ENCODE data around the gene IGF2BP2. TPM values are rescaled to one million over a fixed set of nuclear protein-coding genes. Genes with fewer than 3 reads are reported as not detected.

The IGF2BP2 gene
- total RNA-seq, 2 experiments from 2014 or later, result 0.13 to 0.40 TPM

- Mint-ChIP-seq H3K27ac (no peak overlapping the region), H3K36me3 (ENCODE audit: low read depth) (peaks cover 29% of the 10 kb centered on the region), H3K9me3 (no peaks in the 10 kb centered on the region), H3K4me3 (no peak overlapping the region), H3K27me3 (no peaks in the 10 kb centered on the region), H3K4me1 (peaks cover 10% of the 10 kb centered on the region)
- DNase-seq, result no peak
- ChIA-PET CTCF (no interaction called here), POLR2A (no interaction called here)
Measured at GRCh38 chr3:185629554-185630181, 195.2 kb downstream of the IGF2BP2 start.

DNA sequence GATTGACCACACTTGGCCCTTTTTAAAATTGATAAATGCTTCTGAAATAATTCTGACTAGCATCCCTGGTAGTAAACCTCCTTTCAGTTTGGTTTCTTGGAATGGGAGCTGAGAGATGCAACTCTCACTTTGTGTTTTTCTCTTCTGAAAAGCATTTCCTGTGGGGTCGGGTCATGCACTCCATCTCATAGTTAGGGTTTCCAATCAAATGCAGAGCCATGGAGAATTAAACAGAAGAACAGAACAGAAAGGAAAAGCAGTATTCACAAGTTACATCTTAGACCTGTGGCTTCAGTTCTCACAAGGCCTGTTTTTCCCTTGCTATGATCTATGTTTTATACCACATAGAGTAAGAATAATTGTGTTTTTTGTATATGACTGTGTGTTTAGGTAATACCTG lies 199.1 kb downstream of the IGF2BP2 start:
- Mint-ChIP-seq H3K9me3 (no peaks in the 10 kb centered on the region), H3K4me1 (peaks cover 10% of the 10 kb centered on the region), H3K36me3 (ENCODE audit: low read depth) (peaks cover 36% of the 10 kb centered on the region), H3K27me3 (no peaks in the 10 kb centered on the region), H3K4me3 (no peak overlapping the region), H3K27ac (peak overlapping the region; percentile 22)
- no peak for DNase-seq
- CTCF ChIA-PET, result interaction anchor here (0.6 to 2.3 kb wide), 2 partner anchors 34 to 40 kb away, joined by 3 to 11 read pairs; partner anchors contain the start of gene SENP2
- POLR2A ChIA-PET, result no interaction called here

DNA sequence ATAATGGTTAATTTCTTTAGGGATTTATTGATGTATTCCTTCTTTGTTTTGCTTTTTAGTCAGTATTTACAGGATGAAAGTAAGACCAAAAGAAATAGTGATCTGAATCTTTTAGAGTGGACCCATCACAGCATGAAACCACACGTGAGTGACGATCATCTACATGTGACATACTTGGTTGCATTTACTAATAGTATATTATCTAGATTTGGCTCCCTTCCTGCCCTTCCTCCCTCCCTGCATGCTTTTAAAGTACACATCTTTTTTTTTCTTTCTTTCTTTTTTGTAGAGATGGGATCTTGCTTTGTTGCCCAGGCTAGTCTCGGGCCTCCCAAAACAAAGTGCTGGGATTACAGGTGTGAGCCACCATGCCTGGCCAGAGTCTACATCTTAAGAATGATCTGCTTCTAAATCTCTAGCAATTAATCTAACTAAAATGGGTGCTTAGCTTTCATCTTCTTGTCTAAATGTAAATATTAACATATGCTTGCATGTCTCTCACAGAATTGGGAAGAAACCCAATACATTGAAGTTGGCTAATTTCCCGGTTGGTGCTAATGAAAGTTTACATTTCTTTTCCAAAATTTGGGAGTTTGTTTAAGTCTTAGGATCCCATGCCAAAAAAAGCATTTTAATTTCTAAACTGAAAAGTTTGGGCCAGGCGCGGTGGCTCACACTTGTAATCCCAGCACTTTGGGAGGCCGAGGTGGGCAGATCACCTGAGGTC lies 200.7 kb downstream of the IGF2BP2 start:
- Mint-ChIP-seq H3K27ac (no peak overlapping the region), H3K36me3 (ENCODE audit: low read depth) (peaks cover 33% of the 10 kb centered on the region), H3K27me3 (no peaks in the 10 kb centered on the region), H3K4me3 (no peak overlapping the region), H3K4me1 (peaks cover 10% of the 10 kb centered on the region), H3K9me3 (no peaks in the 10 kb centered on the region)
- no peak for DNase-seq
- CTCF ChIA-PET, result no interaction called here
- POLR2A ChIA-PET, result no interaction called here

DNA sequence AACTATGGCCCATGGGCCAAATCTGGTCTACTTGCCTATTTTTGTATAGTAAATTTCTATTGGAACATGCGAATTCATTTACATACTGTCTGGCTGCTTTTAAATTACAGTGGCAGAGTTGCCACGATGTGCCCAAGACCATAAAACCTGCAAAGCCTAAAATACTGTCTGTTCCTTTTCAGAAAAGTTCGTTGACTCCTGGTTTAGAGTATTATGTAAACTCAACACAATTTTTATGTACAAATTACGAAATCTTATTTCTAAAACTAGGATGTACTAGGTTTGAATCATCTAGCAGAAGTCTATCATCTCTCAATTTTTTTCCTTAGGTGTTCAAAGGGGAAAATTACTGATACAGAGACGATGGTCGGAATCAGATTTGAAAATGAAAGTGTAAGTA lies 211.8 kb downstream of the IGF2BP2 start:
- Mint-ChIP-seq H3K27ac (peak overlapping the region; percentile 77), H3K36me3 (ENCODE audit: low read depth) (peaks cover 36% of the 10 kb centered on the region), H3K4me1 (peaks cover 8% of the 10 kb centered on the region), H3K27me3 (no peaks in the 10 kb centered on the region), H3K4me3 (peak overlapping the region; percentile 67), H3K9me3 (no peaks in the 10 kb centered on the region)
- CTCF ChIA-PET, result interaction anchor here (1.2 kb wide), 1 partner anchor 330 kb away, joined by 3 read pairs; no protein-coding TSS in a partner anchor
- DNase-seq, result no peak
- POLR2A ChIA-PET, result interaction anchor here (1.0 kb wide), 1 partner anchor 27 kb away, joined by 8 read pairs; the partner anchor contains the start of gene SENP2

GRCh38 chr3:185606196-185606595 lies 218.6 kb downstream of the IGF2BP2 start:
- Mint-ChIP-seq H3K36me3 (ENCODE audit: low read depth) (peaks cover 55% of the 10 kb centered on the region), H3K27me3 (no peaks in the 10 kb centered on the region), H3K4me3 (no peak overlapping the region), H3K9me3 (no peaks in the 10 kb centered on the region), H3K4me1 (no peaks in the 10 kb centered on the region), H3K27ac (no peak overlapping the region)
- no peak for DNase-seq
- POLR2A ChIA-PET, result interaction anchor here (1.1 to 1.2 kb wide), 2 partner anchors 11 to 20 kb away, joined by 3 read pairs; no protein-coding TSS in a partner anchor
- CTCF ChIA-PET, result interaction anchor here (1.0 to 2.0 kb wide), 3 partner anchors 14 to 54 kb away, joined by 4 to 5 read pairs (median 5); partner anchors contain the start of gene SENP2

- no peaks in the 10 kb centered on the region for H3K27me3 Mint-ChIP-seq
- no peak overlapping the region for H3K4me3 Mint-ChIP-seq
- DNase-seq, result no peak
- POLR2A ChIA-PET, result interaction anchor here (1.2 kb wide), 1 partner anchor 11 kb away, joined by 3 read pairs; no protein-coding TSS in a partner anchor
- no peak overlapping the region for H3K27ac Mint-ChIP-seq
- H3K4me1 Mint-ChIP-seq, result no peaks in the 10 kb centered on the region
- CTCF ChIA-PET, result interaction anchor here (1.0 to 2.0 kb wide), 3 partner anchors 13 to 55 kb away, joined by 4 to 5 read pairs (median 5); partner anchors contain the start of gene SENP2
- peaks cover 59% of the 10 kb centered on the region for H3K36me3 Mint-ChIP-seq (ENCODE audit: low read depth)
- H3K9me3 Mint-ChIP-seq, result no peaks in the 10 kb centered on the region
Measured at GRCh38 chr3:185605566-185605965, 219.3 kb downstream of the IGF2BP2 start.

DNA sequence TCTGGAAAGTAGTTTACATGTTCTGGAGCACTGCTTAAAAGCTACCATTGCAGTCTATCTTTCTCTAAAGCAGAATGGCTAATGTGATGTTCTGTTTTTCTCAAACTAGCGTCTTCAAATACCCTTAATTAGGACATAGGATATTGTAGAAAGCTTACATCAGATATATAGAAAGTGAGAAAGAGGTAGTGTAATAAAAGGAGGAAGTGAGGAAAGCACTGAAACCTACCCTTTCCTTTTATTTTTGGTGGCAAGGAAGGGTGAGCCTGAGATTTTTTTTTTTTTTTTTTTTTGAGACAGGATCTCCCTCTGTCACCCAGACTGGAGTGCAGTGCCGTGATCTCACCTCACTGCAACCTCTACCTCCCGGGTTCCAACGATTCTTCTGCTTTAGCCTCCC lies 229.3 kb downstream of the IGF2BP2 start:
- ChIA-PET POLR2A (interaction anchor here (1.6 to 3.0 kb wide), 2 partner anchors 9 to 11 kb away, joined by 3 to 12 read pairs; partner anchors contain the start of gene SENP2), CTCF (interaction anchor here (1.4 to 1.7 kb wide), 2 partner anchors 9 to 65 kb away, joined by 4 to 9 read pairs; partner anchors contain the start of gene SENP2)
- no peaks in the 10 kb centered on the region for H3K27me3 Mint-ChIP-seq
- H3K27ac Mint-ChIP-seq, result no peak overlapping the region
- H3K4me1 Mint-ChIP-seq, result peaks cover 5% of the 10 kb centered on the region
- no peak overlapping the region for H3K4me3 Mint-ChIP-seq
- H3K36me3 Mint-ChIP-seq (ENCODE audit: low read depth), result peaks cover 26% of the 10 kb centered on the region
- H3K9me3 Mint-ChIP-seq, result no peaks in the 10 kb centered on the region
- no peak for DNase-seq

- Mint-ChIP-seq H3K36me3 (ENCODE audit: low read depth) (peaks cover 15% of the 10 kb centered on the region), H3K27me3 (no peaks in the 10 kb centered on the region), H3K27ac (no peak overlapping the region), H3K4me3 (no peak overlapping the region), H3K9me3 (no peaks in the 10 kb centered on the region), H3K4me1 (peaks cover 7% of the 10 kb centered on the region)
- DNase-seq, result no peak
- ChIA-PET CTCF (interaction anchor here (1.4 kb wide), 1 partner anchor 66 kb away, joined by 4 read pairs; no protein-coding TSS in a partner anchor), POLR2A (interaction anchor here (1.6 kb wide), 1 partner anchor 12 kb away, joined by 3 read pairs; no protein-coding TSS in a partner anchor)
Measured at GRCh38 chr3:185594073-185594472, 230.8 kb downstream of the IGF2BP2 start.

Other genes starting within 250 kb of the IGF2BP2 start
- gene SENP2, start 238.7 kb downstream of the IGF2BP2 start, total RNA-seq, result 10 to 100 TPM; 32.8 to 33.6 TPM
- 100 to 1,000 TPM; 194 to 195 TPM for gene TRA2B, start 113.0 kb upstream of the IGF2BP2 start, total RNA-seq